Activated T-cell treated with anti-CD3 and anti-CD28 coated beads, Interleukin-2, amount 50 U/mL, for 1 hour (primary cell): Measurements from ENCODE around the gene TMEM38A.

Source experiments
- DNase-seq: peaks from one replicate; pipeline ENCODE4 v3.0.0-alpha.2; 2020

The TMEM38A gene

GRCh38 chr19:16660763-16661479, at the start of gene TMEM38A:
TSS of gene TMEM38A (plus strand) at chr19:16661139. CDS start at chr19:16661218, 79 bp downstream.
- peak; percentile 63 for DNase-seq

- DNase-seq, result no peak
Measured at GRCh38 chr19:16612636-16613035, 48.3 kb upstream of the TMEM38A start.

GRCh38 chr19:16613841-16614240, 47.1 kb upstream of the TMEM38A start:
- no peak for DNase-seq

GRCh38 chr19:16614941-16615340, 46.0 kb upstream of the TMEM38A start:
- no peak for DNase-seq

- DNase-seq, result no peak
Measured at GRCh38 chr19:16615808-16616207, 45.1 kb upstream of the TMEM38A start.

- DNase-seq, result no peak
Measured at GRCh38 chr19:16618248-16618647, 42.7 kb upstream of the TMEM38A start.

- DNase-seq, result no peak
Measured at GRCh38 chr19:16619457-16619856, 41.5 kb upstream of the TMEM38A start.

GRCh38 chr19:16620018-16620417, 40.9 kb upstream of the TMEM38A start:
- DNase-seq, result no peak

GRCh38 chr19:16620584-16620983, 40.4 kb upstream of the TMEM38A start:
- no peak for DNase-seq

- DNase-seq, result no peak
Measured at GRCh38 chr19:16621165-16621800, 39.7 kb upstream of the TMEM38A start.

- no peak for DNase-seq
Measured at GRCh38 chr19:16623066-16623465, 37.9 kb upstream of the TMEM38A start.

GRCh38 chr19:16623576-16623975, 37.4 kb upstream of the TMEM38A start:
- no peak for DNase-seq

GRCh38 chr19:16624236-16624635, 36.7 kb upstream of the TMEM38A start:
- no peak for DNase-seq

- no peak for DNase-seq
Measured at GRCh38 chr19:16625163-16625958, 35.6 kb upstream of the TMEM38A start.

- DNase-seq, result no peak
Measured at GRCh38 chr19:16626796-16627192, 34.1 kb upstream of the TMEM38A start.

GRCh38 chr19:16627193-16627927, 33.6 kb upstream of the TMEM38A start:
- peak; percentile 33 for DNase-seq

- no peak for DNase-seq
Measured at GRCh38 chr19:16627928-16628182, 33.1 kb upstream of the TMEM38A start.

GRCh38 chr19:16628183-16628983, 32.6 kb upstream of the TMEM38A start, which contains the start of gene MED26:
TSS of gene MED26 (minus strand) at chr19:16628204. CDS start at chr19:16627943, 261 bp downstream.
- peak; percentile 98 for DNase-seq

- no peak for DNase-seq
Measured at GRCh38 chr19:16628984-16629691, 31.8 kb upstream of the TMEM38A start.

- no peak for DNase-seq
Measured at GRCh38 chr19:16631465-16631864, 29.5 kb upstream of the TMEM38A start.

- no peak for DNase-seq
Measured at GRCh38 chr19:16637535-16637934, 23.4 kb upstream of the TMEM38A start.

GRCh38 chr19:16638666-16639065, 22.3 kb upstream of the TMEM38A start:
- DNase-seq, result no peak
